Measurements from ENCODE around the gene SAMSN1.

DNA sequence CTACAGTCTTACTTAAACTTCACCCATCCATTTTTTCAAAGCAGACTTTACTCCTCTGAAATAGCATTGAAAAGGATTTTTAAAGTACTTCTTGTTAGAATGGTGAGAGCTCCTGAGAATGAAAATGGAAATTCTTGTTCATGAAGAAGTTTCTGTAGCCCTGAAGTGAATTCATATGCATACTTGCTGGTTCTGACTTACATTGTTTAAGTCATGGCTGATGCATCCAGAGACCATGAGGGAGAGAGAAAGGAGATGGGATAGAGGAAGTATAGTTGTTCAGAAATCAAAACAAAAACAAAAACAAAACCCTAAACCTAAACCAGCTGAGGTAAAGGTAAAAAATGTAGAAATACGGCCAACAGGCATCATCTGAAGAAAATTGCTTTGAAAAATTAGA is 27.1 kb upstream of the SAMSN1 start:
- TF ChIP-seq, protein P1, sequence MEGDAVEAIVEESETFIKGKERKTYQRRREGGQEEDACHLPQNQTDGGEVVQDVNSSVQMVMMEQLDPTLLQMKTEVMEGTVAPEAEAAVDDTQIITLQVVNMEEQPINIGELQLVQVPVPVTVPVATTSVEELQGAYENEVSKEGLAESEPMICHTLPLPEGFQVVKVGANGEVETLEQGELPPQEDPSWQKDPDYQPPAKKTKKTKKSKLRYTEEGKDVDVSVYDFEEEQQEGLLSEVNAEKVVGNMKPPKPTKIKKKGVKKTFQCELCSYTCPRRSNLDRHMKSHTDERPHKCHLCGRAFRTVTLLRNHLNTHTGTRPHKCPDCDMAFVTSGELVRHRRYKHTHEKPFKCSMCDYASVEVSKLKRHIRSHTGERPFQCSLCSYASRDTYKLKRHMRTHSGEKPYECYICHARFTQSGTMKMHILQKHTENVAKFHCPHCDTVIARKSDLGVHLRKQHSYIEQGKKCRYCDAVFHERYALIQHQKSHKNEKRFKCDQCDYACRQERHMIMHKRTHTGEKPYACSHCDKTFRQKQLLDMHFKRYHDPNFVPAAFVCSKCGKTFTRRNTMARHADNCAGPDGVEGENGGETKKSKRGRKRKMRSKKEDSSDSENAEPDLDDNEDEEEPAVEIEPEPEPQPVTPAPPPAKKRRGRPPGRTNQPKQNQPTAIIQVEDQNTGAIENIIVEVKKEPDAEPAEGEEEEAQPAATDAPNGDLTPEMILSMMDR (IDR thresholded peaks at IDR 0.05) = no peak
- TF ChIP-seq POLR2A (IDR thresholded peaks at IDR 0.05) = no peak

Measured in uterus (tissue), 2 donors.